ENCODE results near the gene HPDL. TPM values are rescaled to one million over a fixed set of nuclear protein-coding genes. Genes with fewer than 3 reads are reported as not detected.

Gene HPDL
- total RNA-seq = 0.54 and 0.77 TPM in 2 replicates

DNA sequence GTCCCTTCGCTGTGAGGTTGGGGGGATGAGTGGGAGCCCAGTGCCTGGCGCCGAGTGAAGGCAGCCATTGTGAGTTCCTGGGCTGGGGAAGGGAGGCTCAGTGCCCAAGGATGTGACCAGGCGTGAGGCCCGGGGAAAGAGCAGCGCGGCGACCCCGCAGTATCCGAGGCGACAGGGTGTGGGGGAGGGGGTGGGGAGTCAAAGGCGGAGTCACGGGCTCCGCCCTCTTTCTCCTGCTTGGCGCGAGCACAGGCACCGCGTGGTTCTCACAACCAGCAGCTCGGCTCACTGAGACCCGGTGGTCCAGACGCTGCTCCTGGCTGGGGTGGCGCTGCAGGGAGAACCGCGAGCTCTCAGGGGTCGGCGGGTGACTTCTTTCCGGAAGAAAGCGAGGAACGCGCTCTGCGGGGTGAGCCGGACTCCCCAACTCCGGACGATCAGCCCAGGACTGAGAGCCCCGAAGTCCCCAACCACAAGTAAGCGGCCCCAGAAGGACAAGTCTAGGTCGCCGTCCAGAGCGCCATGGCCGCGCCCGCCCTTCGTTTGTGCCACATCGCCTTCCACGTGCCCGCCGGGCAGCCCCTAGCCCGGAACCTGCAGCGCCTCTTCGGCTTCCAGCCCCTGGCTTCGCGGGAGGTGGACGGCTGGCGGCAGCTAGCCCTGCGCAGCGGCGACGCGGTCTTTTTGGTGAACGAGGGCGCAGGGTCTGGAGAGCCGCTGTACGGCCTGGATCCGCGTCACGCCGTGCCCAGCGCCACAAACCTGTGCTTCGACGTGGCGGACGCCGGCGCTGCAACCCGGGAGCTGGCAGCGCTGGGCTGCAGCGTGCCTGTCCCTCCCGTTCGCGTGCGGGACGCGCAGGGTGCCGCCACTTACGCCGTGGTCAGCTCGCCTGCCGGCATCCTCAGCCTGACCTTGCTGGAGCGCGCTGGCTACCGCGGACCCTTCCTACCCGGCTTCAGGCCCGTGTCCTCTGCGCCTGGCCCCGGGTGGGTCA lies at the start of gene HPDL:
Gene HPDL, plus strand, starts transcription at position 269 of the 997 bp plus-strand sequence. Its CDS starts 254 bp downstream, at position 523.

DNA sequence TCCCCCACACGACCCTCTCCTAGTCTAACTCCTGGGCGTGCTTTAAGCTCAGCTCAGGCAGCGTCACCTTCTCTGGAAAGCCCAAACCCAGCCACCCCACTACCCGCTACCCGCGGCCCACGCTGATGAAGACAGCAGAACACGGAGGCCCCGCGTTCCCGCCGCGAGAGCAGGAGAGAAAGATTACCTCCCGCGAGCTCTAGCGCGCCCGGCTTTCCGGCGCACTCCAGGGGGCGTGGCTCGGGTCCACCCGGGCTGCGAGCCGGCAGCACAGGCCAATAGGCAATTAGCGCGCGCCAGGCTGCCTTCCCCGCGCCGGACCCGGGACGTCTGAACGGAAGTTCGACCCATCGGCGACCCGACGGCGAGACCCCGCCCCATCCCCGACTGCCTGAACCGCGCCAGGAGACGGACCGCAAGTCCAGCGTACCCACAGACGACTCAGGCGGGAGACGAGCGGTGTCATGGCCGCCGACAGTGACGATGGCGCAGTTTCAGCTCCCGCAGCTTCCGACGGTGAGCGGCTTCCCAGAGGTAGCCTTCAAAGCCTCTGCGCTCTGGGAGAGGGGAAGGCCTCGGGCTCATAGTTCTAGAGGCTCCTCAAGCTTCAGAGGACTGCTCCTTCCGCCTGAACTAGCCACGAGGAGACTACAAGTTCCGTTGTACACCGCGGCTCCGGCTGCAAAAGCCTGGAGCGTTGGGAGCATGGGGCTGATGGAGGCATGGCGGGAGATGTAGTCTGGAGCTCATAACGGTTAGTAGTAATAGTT lies 13.3 kb downstream of the HPDL start, which contains the start of the genes MUTYH and TOE1:
Gene MUTYH, minus strand, starts transcription at position 652 of the 770 bp plus-strand sequence. CDS start 5,935 bp downstream, outside the sequence.
Gene TOE1, plus strand, starts transcription at position 382 of the 770 bp plus-strand sequence. Its CDS starts 83 bp downstream, at position 465.

Other genes starting within 250 kb of the HPDL start
- gene ZSWIM5, start 120.3 kb upstream of the HPDL start, total RNA-seq = 7.5 and 10.1 TPM in 2 replicates
- gene TOE1, start 13.3 kb downstream of the HPDL start, total RNA-seq = 15.3 and 15.7 TPM in 2 replicates
- 7.4 and 12.3 TPM in 2 replicates for gene MUTYH, start 13.5 kb downstream of the HPDL start, total RNA-seq
- 5.3 and 5.6 TPM in 2 replicates for gene TESK2, start 164.3 kb downstream of the HPDL start, total RNA-seq
- gene CCDC163, start 173.2 kb downstream of the HPDL start, total RNA-seq = 0.22 and 0.26 TPM in 2 replicates
- gene MMACHC, start 173.4 kb downstream of the HPDL start, total RNA-seq = 0.87 and 1.1 TPM in 2 replicates
- gene PRDX1, start 195.0 kb downstream of the HPDL start, total RNA-seq = 667 and 813 TPM in 2 replicates
- gene AKR1A1, start 223.9 kb downstream of the HPDL start, total RNA-seq = 180 and 198 TPM in 2 replicates

Measured in dermis lymphatic vessel endothelial cell (primary cell).